Liver (tissue), 9 donors: ENCODE measurements around the gene LRRC45. TPM values are rescaled to one million over a fixed set of nuclear protein-coding genes. Genes with fewer than 3 reads are reported as not detected.

Experiments
- DNase-seq: peaks from one replicate; pipeline ENCODE4 v3.0.0-alpha.2; 2017; ENCODE audit warnings: low spot score
- H3K27ac ChIP-seq, 2 donors: one replicate each; pipeline ENCODE4 v1.7.0; 2013; ENCODE audit warnings: inconsistent platforms in 2 of 2, low read length in 2 of 2, control low read depth in 1 of 2, low read depth in 1 of 2, mild to moderate bottlenecking in 1 of 2
- H3K27me3 ChIP-seq, 4 donors: one replicate each; pipeline versions ENCODE4 v1.6.1 to v1.7.0; 2013; ENCODE audit warnings: low read length in 3 of 4, inconsistent platforms in 1 of 4, mild to moderate bottlenecking in 1 of 4, moderate library complexity in 1 of 4; ENCODE audit not compliant: control insufficient read depth in 4 of 4, insufficient read depth in 4 of 4
- H3K36me3 ChIP-seq, 4 donors: one replicate each; pipeline versions ENCODE4 v1.6.1 to v1.7.0; 2013; ENCODE audit warnings: low read length in 3 of 4, mild to moderate bottlenecking in 3 of 4, low read depth in 1 of 4, moderate library complexity in 1 of 4; ENCODE audit not compliant: control insufficient read depth in 4 of 4, insufficient read depth in 3 of 4
- H3K4me1 ChIP-seq, 4 donors: one replicate each; pipeline versions ENCODE4 v1.6.1 to v1.7.0; 2013; ENCODE audit warnings: low read length in 3 of 4, mild to moderate bottlenecking in 3 of 4, moderate library complexity in 1 of 4; ENCODE audit not compliant: control insufficient read depth in 4 of 4, insufficient read depth in 4 of 4
- H3K4me3 ChIP-seq, 3 donors: one replicate each; pipeline versions ENCODE4 v1.6.1 to v1.7.0; 2013; ENCODE audit warnings: low read length in 3 of 3, control low read depth in 1 of 3, low read depth in 1 of 3, mild to moderate bottlenecking in 1 of 3
- H3K9ac ChIP-seq, 2 donors: one replicate each; pipeline ENCODE4 v1.7.0; 2013; ENCODE audit warnings: low read length in 2 of 2, mild to moderate bottlenecking in 2 of 2, moderate library complexity in 2 of 2, control low read depth in 1 of 2, low read depth in 1 of 2
- H3K9me3 ChIP-seq, 4 donors: one replicate each; pipeline versions ENCODE4 v1.6.1 to v1.7.0; 2013; ENCODE audit warnings: low read length in 3 of 4; ENCODE audit not compliant: control insufficient read depth in 4 of 4
- ATF3 ChIP-seq: IDR thresholded peaks from 2 replicates; pipeline ENCODE4 v1.6.1; 2016; ENCODE audit warnings: antibody characterized with exemption
- CTCF ChIP-seq: fragments of 150-350 bp; IDR thresholded peaks from 2 replicates; pipeline ENCODE4 v1.5.1; 2017; ENCODE audit warnings: improper control_type of control experiment, low read depth, low read length; ENCODE audit not compliant: missing input control
- EGR1 ChIP-seq, 2 donors: IDR thresholded peaks; 2 replicates each; pipeline ENCODE4 v1.6.1; 2016 to 2018; ENCODE audit warnings: antibody characterized with exemption in 2 of 2, low read depth in 2 of 2
- FOXA1 ChIP-seq: IDR thresholded peaks from 2 replicates; pipeline ENCODE4 v1.6.1; 2016; ENCODE audit warnings: antibody characterized with exemption
- FOXA2 ChIP-seq: IDR thresholded peaks from 2 replicates; pipeline ENCODE4 v1.6.1; 2016; ENCODE audit warnings: antibody characterized with exemption
- GABPA ChIP-seq, 2 donors: IDR thresholded peaks in 1 of 2; conservative IDR thresholded peaks in 1 of 2; 2 replicates each; pipeline ENCODE4 v1.6.1; 2016; ENCODE audit warnings: antibody characterized with exemption in 2 of 2, mild to moderate bottlenecking in 1 of 2, moderate library complexity in 1 of 2
- HNF4G ChIP-seq: IDR thresholded peaks from 2 replicates; pipeline ENCODE4 v1.6.1; 2016; ENCODE audit warnings: antibody characterized with exemption
- JUND ChIP-seq, 2 donors: IDR thresholded peaks; 2 replicates each; pipeline ENCODE4 v1.6.1; 2016; ENCODE audit warnings: antibody characterized with exemption in 2 of 2
- MAX ChIP-seq: IDR thresholded peaks from 2 replicates; pipeline ENCODE4 v1.6.1; 2016; ENCODE audit warnings: antibody characterized with exemption
- NR2F2 ChIP-seq: IDR thresholded peaks from 2 replicates; pipeline ENCODE4 v1.6.1; 2016; ENCODE audit warnings: antibody characterized with exemption
- RAD21 ChIP-seq, 2 donors: IDR thresholded peaks; 2 replicates each; pipeline ENCODE4 v1.6.1; 2016; ENCODE audit warnings: antibody characterized with exemption in 2 of 2, mild to moderate bottlenecking in 2 of 2
- REST ChIP-seq: IDR thresholded peaks from 2 replicates; pipeline ENCODE4 v1.6.1; 2016; ENCODE audit warnings: antibody characterized with exemption, mild to moderate bottlenecking
- RXRA ChIP-seq, 2 donors: IDR thresholded peaks; 2 replicates each; pipeline ENCODE4 v1.6.1; 2017 to 2018; ENCODE audit warnings: antibody characterized with exemption in 2 of 2, mild to moderate bottlenecking in 1 of 2
- SP1 ChIP-seq: IDR thresholded peaks from 2 replicates; pipeline ENCODE4 v1.6.1; 2018; ENCODE audit warnings: antibody characterized with exemption, mild to moderate bottlenecking
- TAF1 ChIP-seq: conservative IDR thresholded peaks from 2 replicates; pipeline ENCODE4 v1.6.1; 2016; ENCODE audit warnings: antibody characterized with exemption, mild to moderate bottlenecking
- YY1 ChIP-seq: IDR thresholded peaks from 2 replicates; pipeline ENCODE4 v1.6.1; 2016; ENCODE audit warnings: antibody characterized with exemption, mild to moderate bottlenecking
- ZBTB33 ChIP-seq: IDR thresholded peaks from 2 replicates; pipeline ENCODE4 v1.6.1; 2016; ENCODE audit warnings: antibody characterized with exemption
- WGBS: extraction: QIAGEN DNeasy Blood & Tissue Kit; methylation state at CpG from one replicate; pipeline ENCODE4 v1.1.7; 2013; 5-methylcytosine and 5-hydroxymethylcytosine counted together
- polyA plus RNA-seq, 2 donors: library from polyadenylated mRNA; stranded (reverse) in 1 of 2; unstranded in 1 of 2; fragments of 200-250 nt in 1 of 2; fragments of >200 nt in 1 of 2; fragmentation: Nextera tagmentation in 1 of 2; extraction: Ambion mirVana in 1 of 2; gene quantifications; one replicate each; pipeline versions ENCODE4 v1.2.1 to v1.2.3, GENCODE V29; 2013 to 2015
- total RNA-seq, 2 donors: library from RNA; depleted of rRNA; stranded (reverse); fragments of >200 nt; gene quantifications; one replicate each; pipeline ENCODE4 v1.2.3, GENCODE V29; 2014
- donor health status: healthy.
- donor health status: healthy.
- donor health status: healthy.
- donor health status: healthy.
- donor health status: healthy.

The LRRC45 gene
- total and polyA plus RNA-seq, 4 donors = 4.0 to 14.1 (median 7.0) TPM

- H3K4me1 ChIP-seq = peaks cover 23 to 73% (median 59%) of the 10 kb centered on the region in 4 donors
Observed at GRCh38 chr17:82050152-82050760, 27.2 kb downstream of the LRRC45 start.

More at GRCh38 chr17:82050152-82050760, 27.2 kb downstream of the LRRC45 start:
- Histone ChIP-seq H3K36me3 (peaks cover 4 to 11% (median 6%) of the 10 kb centered on the region in 4 donors), H3K4me3 (peak overlapping the region in 2 of 3 donors; percentile 58 to 94), H3K9ac (no peak overlapping the region), H3K27me3 (no peaks in the 10 kb centered on the region), H3K9me3 (no peaks in the 10 kb centered on the region), H3K27ac (no peak overlapping the region)
- no peak for TF ChIP-seq FOXA2
- no peak for TF ChIP-seq SP1
- TF ChIP-seq MAX = no peak
- no peak for TF ChIP-seq REST
- TF ChIP-seq FOXA1 = no peak
- no peak for TF ChIP-seq GABPA (IDR thresholded peaks at IDR 0.05 in 1 of 2, conservative IDR thresholded peaks at IDR 0.05 in 1 of 2)
- no peak for TF ChIP-seq NR2F2
- TF ChIP-seq YY1 = no peak
- no peak for TF ChIP-seq RXRA (IDR thresholded peaks at IDR 0.05)
- no peak for TF ChIP-seq EGR1 (IDR thresholded peaks at IDR 0.05; ENCODE audit: low read depth in 2 of 2)
- TF ChIP-seq RAD21 (IDR thresholded peaks at IDR 0.05) = no peak
- TF ChIP-seq ZBTB33 = no peak
- TF ChIP-seq JUND (IDR thresholded peaks at IDR 0.05) = no peak
- TF ChIP-seq HNF4G = no peak
- TF ChIP-seq CTCF = no peak
- no peak for TF ChIP-seq ATF3
- no peak for TF ChIP-seq TAF1
- WGBS = 86% methylated on average over 28 of the region's 28 CpGs
- DNase-seq = no peak
